Osteocyte (in vitro differentiated cells): ENCODE data around the gene CX3CL1. TPM values are rescaled to one million over a fixed set of nuclear protein-coding genes. Genes with fewer than 3 reads are reported as not detected.
"Not testable (repeated sequence)": the region's sequence is repeated elsewhere in the genome, so short reads cannot be mapped to it uniquely, and the experiment has no call there.

Experiments used
- DNase-seq: peaks from one replicate; pipeline ENCODE4 v3.0.0; 2021; ENCODE audit warnings: mixed read lengths; ENCODE audit not compliant: unreplicated experiment; ENCODE audit errors: extremely low spot score
- H3K27ac Mint-ChIP-seq: one replicate; pipeline ENCODE4 v1.8.0; 2021; ENCODE audit warnings: mild to moderate bottlenecking, mixed read lengths; ENCODE audit not compliant: unreplicated experiment
- H3K27me3 Mint-ChIP-seq: one replicate; pipeline ENCODE4 v1.8.0; 2021; ENCODE audit warnings: mixed read lengths; ENCODE audit not compliant: unreplicated experiment
- H3K36me3 Mint-ChIP-seq: one replicate; pipeline ENCODE4 v1.8.0; 2021; ENCODE audit warnings: mixed read lengths; ENCODE audit not compliant: unreplicated experiment
- H3K4me1 Mint-ChIP-seq: one replicate; pipeline ENCODE4 v1.8.0; 2021; ENCODE audit warnings: mixed read lengths; ENCODE audit not compliant: unreplicated experiment
- H3K4me3 Mint-ChIP-seq: one replicate; pipeline ENCODE4 v1.8.0; 2021; ENCODE audit warnings: mild to moderate bottlenecking, moderate library complexity, mixed read lengths; ENCODE audit not compliant: unreplicated experiment
- H3K9me3 Mint-ChIP-seq: one replicate; pipeline ENCODE4 v1.8.0; 2021; ENCODE audit warnings: mixed read lengths; ENCODE audit not compliant: unreplicated experiment
- total RNA-seq: library from RNA; stranded (reverse); gene quantifications from 2 replicates; pipeline ENCODE4 v1.2.1, GENCODE V29; 2021
- TF ChIP-seq, protein P1 (sequence below): fragments of 200-600 bp; sonication (generic); IDR thresholded peaks from 2 replicates; pipeline ENCODE4 v1.5.0; 2021; ENCODE audit warnings: antibody characterized with exemption, mild to moderate bottlenecking, moderate library complexity

The CX3CL1 gene
- total RNA-seq, 1 donor from 2014 or later = 2.3 TPM

DNA sequence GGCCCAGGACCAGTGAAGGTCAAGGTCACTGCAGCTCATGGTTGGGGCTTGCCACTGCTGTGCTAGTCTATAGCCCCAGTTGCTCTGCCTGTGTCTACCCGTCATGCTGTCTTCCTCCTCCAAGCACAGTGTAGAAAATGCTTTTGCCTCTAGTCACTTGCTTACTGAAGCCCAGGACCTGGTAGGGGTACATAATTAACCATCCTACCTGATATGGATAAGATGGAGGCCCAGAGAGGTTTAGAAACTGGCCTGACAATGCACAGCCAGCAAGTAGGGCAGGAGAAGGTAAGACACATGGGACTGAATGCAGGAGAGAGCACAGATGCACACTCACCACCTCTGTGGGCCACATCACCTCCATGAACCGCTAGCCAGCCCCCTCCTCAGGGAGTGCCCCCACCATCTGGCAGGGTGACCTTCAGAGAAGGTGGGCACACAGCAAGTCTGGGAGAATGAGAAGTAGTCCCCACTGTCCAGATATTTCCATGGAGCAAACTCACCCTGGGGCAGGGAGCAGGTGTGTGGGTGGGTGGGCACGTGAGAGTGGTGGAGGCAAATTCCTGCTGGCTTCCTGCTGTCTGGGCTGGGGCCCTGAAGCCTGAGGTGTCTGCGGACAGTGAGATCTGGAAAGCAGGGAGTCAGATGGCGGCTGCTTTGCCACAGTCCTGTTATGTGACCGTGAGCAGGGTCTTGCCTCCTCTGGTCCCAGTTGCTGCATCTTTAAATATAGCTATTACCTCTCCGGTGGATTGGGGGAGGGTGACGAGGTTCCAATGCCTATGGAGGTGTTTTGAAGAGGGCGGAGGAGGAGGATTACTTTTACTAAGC is 1.0 kb downstream of the CX3CL1 start:
- Mint-ChIP-seq H3K36me3 (no peaks in the 10 kb centered on the region), H3K27ac (no peak overlapping the region), H3K9me3 (no peaks in the 10 kb centered on the region), H3K4me1 (peaks cover 25% of the 10 kb centered on the region), H3K4me3 (peak overlapping the region; percentile 45), H3K27me3 (peaks cover 13% of the 10 kb centered on the region)
- TF ChIP-seq, protein P1, sequence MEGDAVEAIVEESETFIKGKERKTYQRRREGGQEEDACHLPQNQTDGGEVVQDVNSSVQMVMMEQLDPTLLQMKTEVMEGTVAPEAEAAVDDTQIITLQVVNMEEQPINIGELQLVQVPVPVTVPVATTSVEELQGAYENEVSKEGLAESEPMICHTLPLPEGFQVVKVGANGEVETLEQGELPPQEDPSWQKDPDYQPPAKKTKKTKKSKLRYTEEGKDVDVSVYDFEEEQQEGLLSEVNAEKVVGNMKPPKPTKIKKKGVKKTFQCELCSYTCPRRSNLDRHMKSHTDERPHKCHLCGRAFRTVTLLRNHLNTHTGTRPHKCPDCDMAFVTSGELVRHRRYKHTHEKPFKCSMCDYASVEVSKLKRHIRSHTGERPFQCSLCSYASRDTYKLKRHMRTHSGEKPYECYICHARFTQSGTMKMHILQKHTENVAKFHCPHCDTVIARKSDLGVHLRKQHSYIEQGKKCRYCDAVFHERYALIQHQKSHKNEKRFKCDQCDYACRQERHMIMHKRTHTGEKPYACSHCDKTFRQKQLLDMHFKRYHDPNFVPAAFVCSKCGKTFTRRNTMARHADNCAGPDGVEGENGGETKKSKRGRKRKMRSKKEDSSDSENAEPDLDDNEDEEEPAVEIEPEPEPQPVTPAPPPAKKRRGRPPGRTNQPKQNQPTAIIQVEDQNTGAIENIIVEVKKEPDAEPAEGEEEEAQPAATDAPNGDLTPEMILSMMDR = no peak
- no peak for DNase-seq

DNA sequence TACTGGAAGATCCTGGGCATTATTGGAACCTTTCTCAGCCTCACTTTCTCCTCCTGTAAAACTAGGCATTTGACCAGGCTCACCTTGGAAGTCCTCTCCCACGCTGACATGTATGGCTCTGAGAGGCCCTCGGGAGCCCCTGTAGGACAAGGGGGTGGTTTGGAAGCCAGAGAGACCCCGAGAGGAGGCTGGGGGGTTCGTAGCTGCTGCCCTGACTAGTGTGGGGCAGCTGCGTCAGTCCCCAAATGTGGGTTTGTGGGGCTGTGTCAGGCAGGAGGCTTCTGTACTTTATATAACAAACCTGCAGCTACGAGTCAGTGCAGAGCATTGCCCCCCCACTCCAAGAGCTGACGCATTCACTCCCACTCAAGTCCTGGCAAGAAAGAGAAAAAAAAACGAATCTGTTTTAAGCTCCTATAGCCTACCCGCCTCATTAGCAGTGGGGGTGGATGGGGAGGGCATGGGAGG is 1.8 kb downstream of the CX3CL1 start:
- peaks cover 25% of the 10 kb centered on the region for H3K4me1 Mint-ChIP-seq
- peaks cover 13% of the 10 kb centered on the region for H3K27me3 Mint-ChIP-seq
- H3K36me3 Mint-ChIP-seq = no peaks in the 10 kb centered on the region
- TF ChIP-seq, protein P1 = no peak
- H3K4me3 Mint-ChIP-seq = no peak overlapping the region
- no peaks in the 10 kb centered on the region for H3K9me3 Mint-ChIP-seq
- H3K27ac Mint-ChIP-seq = no peak overlapping the region
- no peak for DNase-seq

DNA sequence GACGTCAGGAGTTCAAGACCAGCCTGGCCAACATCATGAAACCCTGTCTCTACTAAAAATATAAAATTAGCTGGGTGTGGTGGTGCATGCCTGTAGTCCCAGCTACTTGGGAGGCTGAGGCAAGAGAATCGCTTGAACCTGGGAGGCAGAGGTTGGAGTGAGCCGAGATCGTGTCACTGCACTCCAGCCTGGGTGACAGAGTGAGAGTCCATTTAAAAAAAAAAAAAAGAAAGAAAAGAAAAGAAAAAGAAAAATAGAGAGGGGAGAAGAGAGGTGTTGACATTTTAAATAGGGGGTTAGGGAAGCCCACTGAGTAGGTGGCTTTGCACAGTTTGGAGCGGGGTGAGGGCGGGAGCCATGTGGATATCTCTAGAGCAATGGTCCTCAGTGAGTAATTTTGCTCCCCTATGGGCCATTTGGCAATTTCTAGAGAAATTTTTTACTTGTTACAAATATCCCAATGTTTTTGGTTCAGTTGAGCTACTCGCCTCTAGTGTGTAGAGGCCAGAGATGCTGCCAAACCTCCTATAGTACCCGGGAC is 2.7 kb downstream of the CX3CL1 start:
- not testable (repeated sequence) for H3K27me3 Mint-ChIP-seq, DNase-seq, H3K36me3 Mint-ChIP-seq, H3K9me3 Mint-ChIP-seq, H3K4me3 Mint-ChIP-seq, H3K27ac Mint-ChIP-seq
- H3K4me1 Mint-ChIP-seq = peaks cover 25% of the 10 kb centered on the region

DNA sequence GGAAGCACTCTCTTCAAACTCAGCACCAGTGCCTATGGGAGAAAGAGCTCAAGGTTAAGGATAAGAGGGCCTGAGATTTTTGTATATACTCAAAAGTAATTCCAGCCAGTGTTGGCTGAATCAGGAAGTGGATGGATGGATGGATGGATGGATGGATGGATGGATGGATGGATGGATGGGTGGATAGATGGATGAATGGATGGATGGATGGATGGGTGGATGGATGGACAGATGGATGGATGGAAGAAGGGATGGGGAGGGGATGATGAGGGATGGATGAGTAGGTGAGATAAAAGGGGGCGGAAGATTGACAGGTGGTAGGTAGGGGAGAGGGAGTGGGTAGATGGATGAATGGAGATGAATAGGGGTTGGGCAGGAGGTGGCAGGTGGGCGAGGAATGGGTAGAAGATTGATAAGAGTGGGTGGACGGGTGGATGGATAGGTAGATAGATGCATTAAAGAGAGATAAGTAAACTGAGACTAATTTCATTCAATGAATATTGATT is 4.1 kb downstream of the CX3CL1 start:
- Mint-ChIP-seq H3K36me3 (no peaks in the 10 kb centered on the region), H3K27ac (no peak overlapping the region), H3K4me3 (no peak overlapping the region), H3K27me3 (peaks cover 10% of the 10 kb centered on the region), H3K9me3 (no peaks in the 10 kb centered on the region), H3K4me1 (peaks cover 25% of the 10 kb centered on the region)
- no peak for DNase-seq
- TF ChIP-seq, protein P1 = no peak

DNA sequence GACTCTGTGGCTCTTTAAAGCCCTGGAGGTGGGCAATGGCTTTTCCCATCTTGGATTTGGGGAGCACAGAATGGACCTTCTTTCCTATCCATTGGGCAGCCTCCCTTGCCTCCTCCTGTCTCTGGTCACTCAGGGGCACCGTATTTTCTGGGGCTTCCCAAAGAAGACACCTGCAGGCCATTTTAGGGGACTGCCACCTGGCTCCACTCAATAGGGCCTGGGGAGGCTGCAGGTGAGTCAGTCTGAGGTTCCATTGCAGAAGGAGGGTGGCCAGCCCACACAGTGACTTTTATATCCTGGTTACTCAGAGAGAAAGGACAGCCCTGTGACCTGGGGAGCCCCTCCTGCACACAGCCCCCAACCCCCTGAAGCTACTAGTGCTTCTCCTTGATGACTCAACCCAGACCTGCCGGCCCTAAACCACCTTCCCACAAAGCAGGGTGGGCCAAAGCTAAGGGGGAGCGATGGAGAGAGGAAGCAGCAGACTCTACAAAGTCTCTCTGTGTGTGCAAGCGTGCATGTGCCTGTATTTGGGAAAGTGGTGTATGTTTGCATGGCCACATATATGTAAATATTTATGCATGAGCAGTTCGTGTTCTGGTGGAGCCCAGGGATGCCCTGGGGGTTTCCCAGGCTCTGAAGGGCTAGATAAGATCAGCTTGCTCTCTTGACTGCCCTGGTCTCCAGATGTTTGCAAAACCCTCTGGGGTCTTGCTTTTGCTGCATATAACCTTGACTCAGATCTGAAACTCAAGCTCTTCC is 5.0 kb downstream of the CX3CL1 start:
- peaks cover 23% of the 10 kb centered on the region for H3K4me1 Mint-ChIP-seq
- H3K9me3 Mint-ChIP-seq = no peaks in the 10 kb centered on the region
- H3K27ac Mint-ChIP-seq = no peak overlapping the region
- no peaks in the 10 kb centered on the region for H3K36me3 Mint-ChIP-seq
- H3K4me3 Mint-ChIP-seq = no peak overlapping the region
- TF ChIP-seq, protein P1 = no peak
- DNase-seq = no peak
- peaks cover 10% of the 10 kb centered on the region for H3K27me3 Mint-ChIP-seq
